Astrocyte of the cerebellum (primary cell): ENCODE measurements around the gene FBXO3.

Experiments
- DNase-seq: peaks from one replicate; pipeline ENCODE4 v3.0.0-alpha.2; 2011; ENCODE audit warnings: low read depth
- H3K4me3 ChIP-seq: 2 replicates; pipeline ENCODE4 v1.5.1; 2011; ENCODE audit warnings: mild to moderate bottlenecking, low read depth, low read length, moderate library complexity
- CTCF ChIP-seq: IDR thresholded peaks from 2 replicates; pipeline ENCODE4 v1.5.1; 2012; ENCODE audit warnings: low read length, low read depth, moderate library complexity, mild to moderate bottlenecking; ENCODE audit errors: missing control alignments
- in situ Hi-C: cut with HindIII; loops from 2 replicates; pipeline ENCODE4 v1.10.0; 2017; ENCODE audit warnings: low sequenced_read_pairs

Gene FBXO3

GRCh38 chr11:33772870-33773269, 1.4 kb downstream of the FBXO3 start:
- no peak for TF ChIP-seq CTCF
- no peak for DNase-seq
- peak overlapping the region; percentile 93 for H3K4me3 ChIP-seq
- in situ Hi-C loops, result no loop called here

GRCh38 chr11:33772300-33772699, 2.0 kb downstream of the FBXO3 start:
- in situ Hi-C loops, result no loop called here
- no peak overlapping the region for H3K4me3 ChIP-seq
- no peak for DNase-seq
- no peak for TF ChIP-seq CTCF

GRCh38 chr11:33770236-33770635, 4.1 kb downstream of the FBXO3 start:
- no peak overlapping the region for H3K4me3 ChIP-seq
- no peak for DNase-seq
- in situ Hi-C loops, result no loop called here
- TF ChIP-seq CTCF, result no peak

- no peak for TF ChIP-seq CTCF
- no peak overlapping the region for H3K4me3 ChIP-seq
- no peak for DNase-seq
- in situ Hi-C loops, result no loop called here
Observed at GRCh38 chr11:33769542-33769941, 4.8 kb downstream of the FBXO3 start.

GRCh38 chr11:33767624-33768023, 6.7 kb downstream of the FBXO3 start:
- no peak for TF ChIP-seq CTCF
- no peak overlapping the region for H3K4me3 ChIP-seq
- DNase-seq, result no peak
- in situ Hi-C loops, result no loop called here

- H3K4me3 ChIP-seq, result no peak overlapping the region
- TF ChIP-seq CTCF, result no peak
- DNase-seq, result no peak
- in situ Hi-C loops, result no loop called here
Observed at GRCh38 chr11:33766085-33766484, 8.2 kb downstream of the FBXO3 start.

- DNase-seq, result no peak
- H3K4me3 ChIP-seq, result no peak overlapping the region
- in situ Hi-C loops, result no loop called here
- no peak for TF ChIP-seq CTCF
Observed at GRCh38 chr11:33761471-33761870, 12.8 kb downstream of the FBXO3 start.
